H9 (cell line): ENCODE measurements around the gene PEX26. TPM values are rescaled to one million over a fixed set of nuclear protein-coding genes. Genes with fewer than 3 reads are reported as not detected.
"Not testable (repeated sequence)": the region's sequence is repeated elsewhere in the genome, so short reads cannot be mapped to it uniquely, and the experiment has no call there.

ENCODE experiments used
- DNase-seq: peaks from one replicate; pipeline ENCODE4 v3.0.0-alpha.2; 2017
- H2AFZ ChIP-seq: one replicate; pipeline ENCODE4 v1.6.1; 2013; ENCODE audit warnings: mild to moderate bottlenecking, low read length, control low read depth, moderate library complexity
- H2AK5ac ChIP-seq: 2 replicates; pipeline ENCODE4 v1.6.1; 2013; ENCODE audit warnings: low read length, control low read depth, mixed read lengths; ENCODE audit not compliant: insufficient read length
- H2BK120ac ChIP-seq: one replicate; pipeline ENCODE4 v1.6.1; 2013; ENCODE audit warnings: low read depth, mild to moderate bottlenecking, low read length, control low read depth, inconsistent platforms; ENCODE audit not compliant: poor library complexity, severe bottlenecking
- H2BK12ac ChIP-seq: 2 replicates; pipeline ENCODE4 v1.6.1; 2013; ENCODE audit warnings: low read length, control low read depth, mixed read lengths, low read depth; ENCODE audit not compliant: insufficient read length
- H2BK15ac ChIP-seq: 2 replicates; pipeline ENCODE4 v1.6.1; 2013; ENCODE audit warnings: low read depth, low read length, control low read depth
- H2BK20ac ChIP-seq: one replicate; pipeline ENCODE4 v1.6.1; 2013; ENCODE audit warnings: low read depth, mild to moderate bottlenecking, low read length, control low read depth, inconsistent platforms; ENCODE audit not compliant: poor library complexity, severe bottlenecking
- H2BK5ac ChIP-seq: 2 replicates; pipeline ENCODE4 v1.6.1; 2013; ENCODE audit warnings: low read length, control low read depth, mixed read lengths; ENCODE audit not compliant: insufficient read length
- H3K14ac ChIP-seq: 2 replicates; pipeline ENCODE4 v1.6.1; 2013; ENCODE audit warnings: low read length, control low read depth; ENCODE audit not compliant: insufficient read depth
- H3K18ac ChIP-seq: 2 replicates; pipeline ENCODE4 v1.6.1; 2013; ENCODE audit warnings: low read depth, mild to moderate bottlenecking, mixed read lengths, low read length, control low read depth; ENCODE audit not compliant: insufficient read length
- H3K23ac ChIP-seq: 2 replicates; pipeline ENCODE4 v1.6.1; 2013; ENCODE audit warnings: low read length, control low read depth, mixed read lengths, low read depth; ENCODE audit not compliant: insufficient read length
- H3K23me2 ChIP-seq: 2 replicates; pipeline ENCODE4 v1.6.1; 2013; ENCODE audit warnings: low read depth, mild to moderate bottlenecking, mixed read lengths, low read length, control low read depth; ENCODE audit not compliant: insufficient read length, poor library complexity, severe bottlenecking
- H3K27ac ChIP-seq: 2 replicates; pipeline ENCODE4 v1.5.1; 2013; ENCODE audit warnings: low read length, control low read depth, mixed read lengths, low read depth; ENCODE audit not compliant: insufficient read length
- H3K27me3 ChIP-seq: 2 replicates; pipeline ENCODE4 v1.6.1; 2013; ENCODE audit warnings: low read length, control low read depth, inconsistent platforms; ENCODE audit not compliant: insufficient read depth
- H3K4ac ChIP-seq: 2 replicates; pipeline ENCODE4 v1.6.1; 2013; ENCODE audit warnings: low read depth, mild to moderate bottlenecking, control low read depth, inconsistent platforms, low read length, moderate library complexity
- H3K4me1 ChIP-seq: 2 replicates; pipeline ENCODE4 v1.6.1; 2013; ENCODE audit warnings: low read length, control low read depth, inconsistent platforms; ENCODE audit not compliant: insufficient read depth
- H3K4me2 ChIP-seq: 2 replicates; pipeline ENCODE4 v1.6.1; 2013; ENCODE audit warnings: low read length, control low read depth, mixed read lengths; ENCODE audit not compliant: insufficient read length, insufficient read depth
- H3K56ac ChIP-seq: 2 replicates; pipeline ENCODE4 v1.6.1; 2013; ENCODE audit warnings: low read depth, mild to moderate bottlenecking, mixed read lengths, low read length, control low read depth; ENCODE audit not compliant: insufficient read length
- H3K79me1 ChIP-seq: 2 replicates; pipeline ENCODE4 v1.6.1; 2013; ENCODE audit warnings: low read depth, mild to moderate bottlenecking, moderate library complexity, low read length, control low read depth, inconsistent platforms; ENCODE audit not compliant: insufficient read depth, poor library complexity, severe bottlenecking
- H3K79me2 ChIP-seq: 2 replicates; pipeline ENCODE4 v1.6.1; 2013; ENCODE audit warnings: low read length, control low read depth, inconsistent platforms; ENCODE audit not compliant: insufficient read depth
- H3K9ac ChIP-seq: 2 replicates; pipeline ENCODE4 v1.6.1; 2013; ENCODE audit warnings: low read length, control low read depth, mixed read lengths; ENCODE audit not compliant: insufficient read length; ENCODE audit errors: extremely low read depth
- H3K9me3 ChIP-seq: one replicate; pipeline ENCODE4 v1.6.1; 2013; ENCODE audit warnings: low read depth, low read length, inconsistent platforms; ENCODE audit not compliant: control insufficient read depth
- H3T11ph ChIP-seq: one replicate; pipeline ENCODE4 v1.6.1; 2013; ENCODE audit warnings: mild to moderate bottlenecking, low read length, control low read depth, inconsistent platforms
- H4K20me1 ChIP-seq: one replicate; pipeline ENCODE4 v1.6.1; 2013; ENCODE audit not compliant: control insufficient read depth, insufficient read length, insufficient read depth
- H4K5ac ChIP-seq: 2 replicates; pipeline ENCODE4 v1.6.1; 2013; ENCODE audit warnings: low read depth, mild to moderate bottlenecking, mixed read lengths, low read length, control low read depth; ENCODE audit not compliant: insufficient read length
- H4K8ac ChIP-seq: replicated peaks from 2 replicates; pipeline ENCODE4 v1.6.1; 2013; ENCODE audit warnings: low read length, control low read depth, mixed read lengths, low read depth; ENCODE audit not compliant: insufficient read length
- H4K91ac ChIP-seq: 2 replicates; pipeline ENCODE4 v1.6.1; 2013; ENCODE audit warnings: low read depth, mild to moderate bottlenecking, moderate library complexity, mixed read lengths, low read length, control low read depth; ENCODE audit not compliant: insufficient read length
- H3K27ac Mint-ChIP-seq, 3 experiments: 2 replicates in 2 of 3; 3 replicates in 1 of 3; pipeline ENCODE4 v1.8.0; 2020 to 2021; ENCODE audit warnings: mixed read lengths in 3 of 3, mild to moderate bottlenecking in 1 of 3, moderate library complexity in 1 of 3
- H3K27me3 Mint-ChIP-seq: 2 replicates; pipeline ENCODE4 v1.8.0; 2021; ENCODE audit warnings: low read depth, mild to moderate bottlenecking, moderate library complexity, mixed read lengths
- H3K36me3 Mint-ChIP-seq, 3 experiments: 2 replicates in 2 of 3; 3 replicates in 1 of 3; pipeline ENCODE4 v1.8.0; 2020 to 2021; ENCODE audit warnings: low read depth in 3 of 3, mixed read lengths in 3 of 3; ENCODE audit not compliant: insufficient read depth in 1 of 3
- H3K4me1 Mint-ChIP-seq, 2 experiments: 2 replicates each; pipeline ENCODE4 v1.8.0; 2020; ENCODE audit warnings: mixed read lengths in 2 of 2
- H3K4me3 Mint-ChIP-seq, 2 experiments: 2 replicates in 1 of 2; 3 replicates in 1 of 2; pipeline ENCODE4 v1.8.0; 2020 to 2021; ENCODE audit warnings: mild to moderate bottlenecking in 2 of 2, mixed read lengths in 2 of 2, moderate library complexity in 1 of 2
- H3K9me3 Mint-ChIP-seq, 2 experiments: 2 replicates in 1 of 2; 3 replicates in 1 of 2; pipeline ENCODE4 v1.8.0; 2020; ENCODE audit warnings: mild to moderate bottlenecking in 2 of 2, mixed read lengths in 2 of 2, moderate library complexity in 1 of 2
- WGBS: extraction: QIAGEN DNeasy Blood & Tissue Kit; methylation state at CpG from one replicate; pipeline ENCODE4 v1.1.7; 2013; ENCODE audit warnings: missing lambda C conversion rate, low lambda C conversion rate, mixed read lengths; ENCODE audit not compliant: insufficient read length; ENCODE audit errors: extremely low coverage; 5-methylcytosine and 5-hydroxymethylcytosine counted together
- total RNA-seq: library from RNA; stranded (reverse); gene quantifications from 2 replicates; pipeline ENCODE4 v1.2.1, GENCODE V29; 2021
- TF ChIP-seq, protein P1 (sequence below): fragments of 200-600 bp; sonication (generic); conservative IDR thresholded peaks from 3 replicates; pipeline ENCODE4 v1.8.0; 2021; ENCODE audit warnings: antibody characterized with exemption, mild to moderate bottlenecking

PEX26 gene
- total RNA-seq, 1 experiment from 2014 or later = 35.4 TPM

DNA sequence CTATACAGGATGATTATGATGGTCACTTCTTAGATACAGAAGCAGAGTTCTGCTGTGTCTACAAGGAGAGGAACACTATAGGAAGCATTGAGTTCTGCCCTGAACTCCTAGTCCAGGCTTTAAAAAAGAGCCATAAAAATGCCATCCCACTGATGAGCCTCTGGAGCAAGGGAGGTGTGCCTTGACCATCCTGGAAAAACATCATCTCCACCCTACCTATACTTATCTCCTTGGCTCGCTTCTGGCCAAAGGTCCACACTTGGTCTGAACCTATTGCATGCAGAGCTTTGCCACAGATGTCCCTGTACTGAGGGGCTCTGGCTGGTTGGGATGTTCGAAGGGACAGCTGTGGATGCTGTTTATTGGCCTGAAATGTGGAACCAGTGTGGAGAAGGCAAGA is 4.3 kb upstream of the PEX26 start:
- H3K18ac ChIP-seq = no peak overlapping the region
- H2AK5ac ChIP-seq = no peak overlapping the region
- no peak overlapping the region for H4K5ac ChIP-seq
- H3K23me2 ChIP-seq = peaks cover 5% of the 10 kb centered on the region
- no peak overlapping the region for H3K4me2 ChIP-seq
- H3K27ac Mint-ChIP-seq = no peak overlapping the region
- H2BK15ac ChIP-seq = no peak overlapping the region
- no peak overlapping the region for H3K9ac ChIP-seq
- H3K27me3 ChIP-seq = no peaks in the 10 kb centered on the region
- no peak overlapping the region for H3K4me3 Mint-ChIP-seq
- no peaks in the 10 kb centered on the region for H3K79me1 ChIP-seq
- H3T11ph ChIP-seq = no peak overlapping the region
- no peaks in the 10 kb centered on the region for H3K4me1 ChIP-seq
- H3K27ac ChIP-seq = no peak overlapping the region
- H3K79me2 ChIP-seq = no peaks in the 10 kb centered on the region
- no peak overlapping the region for H3K56ac ChIP-seq
- H3K4ac ChIP-seq = no peak overlapping the region
- no peaks in the 10 kb centered on the region for H3K9me3 Mint-ChIP-seq
- WGBS = no CpG with 5 or more reads among the region's 2 CpGs
- no peak overlapping the region for H2BK20ac ChIP-seq
- H3K27me3 Mint-ChIP-seq = peaks cover 27% of the 10 kb centered on the region
- no peak for DNase-seq
- H3K9me3 ChIP-seq = no peaks in the 10 kb centered on the region
- TF ChIP-seq, protein P1, sequence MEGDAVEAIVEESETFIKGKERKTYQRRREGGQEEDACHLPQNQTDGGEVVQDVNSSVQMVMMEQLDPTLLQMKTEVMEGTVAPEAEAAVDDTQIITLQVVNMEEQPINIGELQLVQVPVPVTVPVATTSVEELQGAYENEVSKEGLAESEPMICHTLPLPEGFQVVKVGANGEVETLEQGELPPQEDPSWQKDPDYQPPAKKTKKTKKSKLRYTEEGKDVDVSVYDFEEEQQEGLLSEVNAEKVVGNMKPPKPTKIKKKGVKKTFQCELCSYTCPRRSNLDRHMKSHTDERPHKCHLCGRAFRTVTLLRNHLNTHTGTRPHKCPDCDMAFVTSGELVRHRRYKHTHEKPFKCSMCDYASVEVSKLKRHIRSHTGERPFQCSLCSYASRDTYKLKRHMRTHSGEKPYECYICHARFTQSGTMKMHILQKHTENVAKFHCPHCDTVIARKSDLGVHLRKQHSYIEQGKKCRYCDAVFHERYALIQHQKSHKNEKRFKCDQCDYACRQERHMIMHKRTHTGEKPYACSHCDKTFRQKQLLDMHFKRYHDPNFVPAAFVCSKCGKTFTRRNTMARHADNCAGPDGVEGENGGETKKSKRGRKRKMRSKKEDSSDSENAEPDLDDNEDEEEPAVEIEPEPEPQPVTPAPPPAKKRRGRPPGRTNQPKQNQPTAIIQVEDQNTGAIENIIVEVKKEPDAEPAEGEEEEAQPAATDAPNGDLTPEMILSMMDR = no peak
- peaks cover 0 to under 1% (median under 1%) of the 10 kb centered on the region in 3 experiments; a peak in 4 of 7 replicates for H3K36me3 Mint-ChIP-seq
- no peak overlapping the region for H2BK120ac ChIP-seq
- H3K4me1 Mint-ChIP-seq = peaks cover 7 to 15% of the 10 kb centered on the region in 2 experiments
- peaks cover 2% of the 10 kb centered on the region for H4K20me1 ChIP-seq
- H4K91ac ChIP-seq = no peak overlapping the region
- H4K8ac ChIP-seq = no peak overlapping the region
- H2AFZ ChIP-seq = no peak overlapping the region
- H3K23ac ChIP-seq = no peak overlapping the region
- no peak overlapping the region for H2BK12ac ChIP-seq
- H2BK5ac ChIP-seq = no peak overlapping the region
- H3K14ac ChIP-seq = no peak overlapping the region

DNA sequence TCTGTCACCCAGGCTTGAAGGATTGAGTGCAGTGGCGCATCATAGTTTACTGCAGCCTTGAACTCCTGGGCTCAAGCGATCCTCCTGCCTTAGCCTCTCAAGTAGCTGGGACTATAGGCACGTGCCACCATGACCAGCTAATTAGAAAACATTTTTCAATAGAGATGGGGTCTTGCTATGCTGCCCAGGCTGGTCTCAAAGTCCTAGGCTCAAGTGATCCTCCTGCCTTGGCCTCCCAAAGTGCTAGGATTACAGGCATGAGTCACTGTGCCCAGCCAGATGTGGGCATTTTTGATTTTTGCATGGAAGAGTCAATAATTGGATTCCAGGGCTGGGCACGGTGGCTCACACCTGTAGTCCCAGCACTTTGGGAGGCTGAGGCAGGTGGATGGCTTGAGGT is 3.9 kb upstream of the PEX26 start:
- not testable (repeated sequence) for H4K5ac ChIP-seq, H3K56ac ChIP-seq, H4K8ac ChIP-seq, H3K23me2 ChIP-seq, H2BK15ac ChIP-seq, H3K23ac ChIP-seq, H3K9ac ChIP-seq, H3K18ac ChIP-seq, H3K79me1 ChIP-seq, H3K9me3 ChIP-seq, H3K4me2 ChIP-seq, H3K36me3 Mint-ChIP-seq, H3K4me1 ChIP-seq, H3K27ac Mint-ChIP-seq, H4K20me1 ChIP-seq, H3K27me3 ChIP-seq, H3K9me3 Mint-ChIP-seq, H2BK5ac ChIP-seq, H3K4ac ChIP-seq, DNase-seq, H3K4me3 Mint-ChIP-seq, H3T11ph ChIP-seq, H3K79me2 ChIP-seq, H2BK20ac ChIP-seq, H3K14ac ChIP-seq, H2AFZ ChIP-seq, H2BK12ac ChIP-seq, H2BK120ac ChIP-seq, H4K91ac ChIP-seq, H3K27ac ChIP-seq, H2AK5ac ChIP-seq
- no CpG with 5 or more reads among the region's 4 CpGs for WGBS
- Mint-ChIP-seq H3K27me3 (peaks cover 25% of the 10 kb centered on the region), H3K4me1 (peaks cover 12 to 18% of the 10 kb centered on the region in 2 experiments)
